Heart right ventricle (tissue), 16 donors: ENCODE data around the gene SOX21. TPM values are rescaled to one million over a fixed set of nuclear protein-coding genes. Genes with fewer than 3 reads are reported as not detected.

Source experiments
- ATAC-seq, 8 donors: fragments of 200-7000 bp; cut with Tn5 transposase; one replicate each; pipeline ENCODE4 v1.9.1; 2020; ENCODE audit warnings: mild to moderate bottlenecking in 8 of 8, moderate library complexity in 8 of 8, moderate number of reproducible peaks in 1 of 8
- DNase-seq, 2 donors: peaks; one replicate each; pipeline ENCODE4 v3.0.0-alpha.2; 2020
- H3K27ac ChIP-seq, 10 donors: fragments of 200-600 bp; sonication (generic) in 2 of 10; one replicate each; pipeline versions ENCODE4 v1.5.0 to v1.8.0; 2020 to 2022; ENCODE audit warnings: mild to moderate bottlenecking in 3 of 10
- H3K27me3 ChIP-seq, 7 donors: fragments of 200-600 bp; one replicate each; pipeline ENCODE4 v1.8.0; 2021 to 2022; ENCODE audit warnings: mild to moderate bottlenecking in 2 of 7
- H3K36me3 ChIP-seq, 9 donors: fragments of 200-600 bp; sonication (generic) in 1 of 9; one replicate each; pipeline versions ENCODE4 v1.5.0 to v1.8.0; 2020 to 2022; ENCODE audit warnings: mild to moderate bottlenecking in 2 of 9
- H3K4me1 ChIP-seq, 9 donors: fragments of 200-600 bp; sonication (generic) in 1 of 9; one replicate each; pipeline versions ENCODE4 v1.5.0 to v1.8.0; 2020 to 2022; ENCODE audit warnings: mild to moderate bottlenecking in 4 of 9
- H3K4me3 ChIP-seq, 10 donors: fragments of 200-600 bp; sonication (generic) in 2 of 10; one replicate each; pipeline versions ENCODE4 v1.5.0 to v1.8.0; 2020 to 2022; ENCODE audit warnings: mild to moderate bottlenecking in 7 of 10, moderate library complexity in 2 of 10
- H3K9me3 ChIP-seq, 11 donors: fragments of 200-600 bp in 10 of 11; sonication (generic) in 2 of 11; one replicate each; pipeline versions ENCODE4 v1.5.0 to v1.8.0; 2013 to 2022; ENCODE audit warnings: mild to moderate bottlenecking in 2 of 11, control low read depth in 1 of 11, moderate library complexity in 1 of 11
- CTCF ChIP-seq, 9 donors: fragments of 200-600 bp; sonication (generic) in 2 of 9; IDR thresholded peaks; one replicate each; pipeline versions ENCODE4 v1.5.0 to v1.8.0; 2021 to 2022; ENCODE audit warnings: antibody characterized with exemption in 9 of 9, mild to moderate bottlenecking in 5 of 9, moderate library complexity in 1 of 9
- WGBS, 2 donors: extraction: QIAGEN DNeasy Blood & Tissue Kit; methylation state at CpG; one replicate each; pipeline ENCODE4 v1.1.7; 2013; ENCODE audit warnings: inconsistent platforms in 1 of 2; 5-methylcytosine and 5-hydroxymethylcytosine counted together
- intact Hi-C, 10 donors: fragments of 100-400 bp; cut with DNase I; formaldehyde crosslinking; loops; one replicate each; pipeline versions ENCODE4 v1.11.1 to v1.14.2; 2022
- polyA plus RNA-seq, 2 donors: library from polyadenylated mRNA; stranded (reverse); fragments of 200-250 nt; gene quantifications; one replicate each; pipeline ENCODE4 v1.2.3, GENCODE V29; 2013
- total RNA-seq, 10 donors: library from RNA; stranded (reverse); fragmentation: NEBNext Ultra II Directional in 3 of 10; extraction: Animal tissue kit (Norgen Biotek cat#: 25700) in 3 of 10; gene quantifications; one replicate each; pipeline versions ENCODE4 v1.2.1 to v1.2.4, GENCODE V29; 2021 to 2023
- donor health status: Arrhythmogenic right ventricular cardiomyopathy.
- donor health status: ischemic (EF 13 %, LVEDD 7.1; RV severe dilation, severe dysfunction).
- donor health status: healthy with polysubstance abuse.
- donor health status: DM: no; HTN: yes; CAD: no.
- donor health status: DM: no; HTN: no; CAD: no.
- donor health status: ischemic (EF 25% LVEDD 6.9; RV normal size, moderate dysfunction).
- donor health status: ischemic (EF 25% LVEDD 5.7; RV mildly dilated, moderate dysfunction).
- donor health status: healthy.
- donor health status: DM: yes; HTN: yes; CAD: no.
- donor health status: Ischemic cardiomyopathy.
- donor health status: ischemic (EF 35%, LVEDD 5.7; RV mildly dilated, moderate dysfunction).
- donor health status: nonischemic (EF 11% LVEDD 7.7; RV severe dilation, severe dysfunction).
- donor health status: DM: yes; HTN: yes; CAD: no.
- donor health status: PGD.
- donor health status: ischemic (EF 29% LVEDD 5.4; RV normal size, mild dysfunction).
- donor health status: nonischemic (EF 23%, LVEDD 6.1; RV moderate dilation, normal function).

The SOX21 gene
- total and polyA plus RNA-seq, 12 donors: not detected

- Histone ChIP-seq H3K9me3 (no peaks in the 10 kb centered on the region), H3K27me3 (peaks cover 0 to 42% (median 30%) of the 10 kb centered on the region in 7 donors), H3K4me1 (no peaks in the 10 kb centered on the region), H3K36me3 (no peaks in the 10 kb centered on the region), H3K4me3 (no peak overlapping the region), H3K27ac (no peak overlapping the region)
- ATAC-seq (no peak), DNase-seq (no peak)
- 76 to 90% methylated on average over 6 of the region's 6 CpGs for WGBS, 2 donors
- intact Hi-C loops: loop anchor here in 4 of 10 donors (5.0 to 10.0 kb wide), 4 partner anchors 475 to 725 kb away; no protein-coding TSS in a partner anchor
- no peak for TF ChIP-seq CTCF (IDR thresholded peaks at IDR 0.05)
Measured at GRCh38 chr13:94679614-94680013, 32.7 kb downstream of the SOX21 start.

- intact Hi-C loops: loop anchor here in 4 of 10 donors (5.0 to 10.0 kb wide), 4 partner anchors 476 to 726 kb away; no protein-coding TSS in a partner anchor
- DNase-seq (no peak), ATAC-seq (no peak)
- Histone ChIP-seq H3K4me3 (no peak overlapping the region), H3K27me3 (peaks cover 0 to 38% (median 27%) of the 10 kb centered on the region in 7 donors), H3K27ac (no peak overlapping the region), H3K36me3 (no peaks in the 10 kb centered on the region), H3K9me3 (no peaks in the 10 kb centered on the region), H3K4me1 (no peaks in the 10 kb centered on the region)
- 91 to 94% methylated on average over 2 of the region's 2 CpGs for WGBS, 2 donors
- TF ChIP-seq CTCF (IDR thresholded peaks at IDR 0.05): no peak
Measured at GRCh38 chr13:94678845-94679244, 33.5 kb downstream of the SOX21 start.

- no peak for TF ChIP-seq CTCF (IDR thresholded peaks at IDR 0.05)
- no peaks in the 10 kb centered on the region for H3K4me1 ChIP-seq
- no peak overlapping the region for H3K4me3 ChIP-seq
- intact Hi-C loops: loop anchor here in 4 of 10 donors (5.0 to 10.0 kb wide), 4 partner anchors 477 to 727 kb away; no protein-coding TSS in a partner anchor
- DNase-seq: no peak
- H3K9me3 ChIP-seq: no peaks in the 10 kb centered on the region
- H3K27ac ChIP-seq: no peak overlapping the region
- peaks cover 0 to 35% (median 26%) of the 10 kb centered on the region in 7 donors for H3K27me3 ChIP-seq
- H3K36me3 ChIP-seq: no peaks in the 10 kb centered on the region
- no peak for ATAC-seq
- 52 to 75% methylated on average over 2 of the region's 2 CpGs for WGBS, 2 donors
Measured at GRCh38 chr13:94677799-94678198, 34.5 kb downstream of the SOX21 start.

GRCh38 chr13:94674609-94675348, 37.6 kb downstream of the SOX21 start:
- ATAC-seq (no peak), DNase-seq (peak in 1 of 2 donors; percentile 27)
- Histone ChIP-seq H3K36me3 (no peaks in the 10 kb centered on the region), H3K27ac (no peak overlapping the region), H3K27me3 (peaks cover 0 to 35% (median 26%) of the 10 kb centered on the region in 7 donors), H3K9me3 (no peaks in the 10 kb centered on the region), H3K4me1 (no peaks in the 10 kb centered on the region), H3K4me3 (no peak overlapping the region)
- TF ChIP-seq CTCF (IDR thresholded peaks at IDR 0.05): peak; percentile 18 to 77 (median 53)
- intact Hi-C loops: loop anchor here in 4 of 10 donors (5.0 to 10.0 kb wide), 4 partner anchors 480 to 730 kb away; no protein-coding TSS in a partner anchor
- 29 to 30% methylated on average over 5 of the region's 5 CpGs for WGBS, 2 donors
